Muscle of arm (tissue), 12 donors: ENCODE measurements around the gene CD8B. TPM values are rescaled to one million over a fixed set of nuclear protein-coding genes. Genes with fewer than 3 reads are reported as not detected.

Experiments used
- DNase-seq: peaks from one replicate; pipeline ENCODE4 v3.0.0-alpha.2; 2013
- polyA plus RNA-seq, 12 donors: library from polyadenylated mRNA; unstranded; fragments of 120-200 nt; gene quantifications; one replicate each; pipeline ENCODE4 v1.2.1, GENCODE V29; 2013; ENCODE audit not compliant: insufficient read length in 12 of 12

Gene CD8B
- polyA plus RNA-seq, 12 donors: 0.12 to 1.5 (median 0.40) TPM; not detected in 4

DNA sequence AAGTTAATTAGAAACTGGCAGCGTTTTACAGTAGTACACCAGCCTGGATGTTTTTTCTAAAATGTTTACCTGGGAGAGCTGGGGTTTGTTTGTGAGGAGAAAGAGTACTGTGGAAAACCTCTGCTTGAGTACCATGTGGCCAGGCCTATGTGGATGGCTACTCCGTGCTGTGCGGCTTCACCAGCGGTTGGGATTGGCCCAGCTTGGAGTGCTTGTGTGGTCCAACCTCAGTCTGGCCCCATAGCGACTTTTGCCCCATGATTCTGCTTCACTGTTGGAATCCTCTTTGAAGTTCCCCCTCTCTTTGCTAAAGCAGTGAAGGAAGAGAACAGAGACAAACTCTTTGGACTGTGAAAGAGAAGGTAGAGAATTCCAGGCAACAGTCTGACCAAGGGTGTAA is 86.8 kb downstream of the CD8B start:
- DNase-seq: no peak

- DNase-seq: no peak
Observed at GRCh38 chr2:86772611-86773010, 89.1 kb downstream of the CD8B start.

DNA sequence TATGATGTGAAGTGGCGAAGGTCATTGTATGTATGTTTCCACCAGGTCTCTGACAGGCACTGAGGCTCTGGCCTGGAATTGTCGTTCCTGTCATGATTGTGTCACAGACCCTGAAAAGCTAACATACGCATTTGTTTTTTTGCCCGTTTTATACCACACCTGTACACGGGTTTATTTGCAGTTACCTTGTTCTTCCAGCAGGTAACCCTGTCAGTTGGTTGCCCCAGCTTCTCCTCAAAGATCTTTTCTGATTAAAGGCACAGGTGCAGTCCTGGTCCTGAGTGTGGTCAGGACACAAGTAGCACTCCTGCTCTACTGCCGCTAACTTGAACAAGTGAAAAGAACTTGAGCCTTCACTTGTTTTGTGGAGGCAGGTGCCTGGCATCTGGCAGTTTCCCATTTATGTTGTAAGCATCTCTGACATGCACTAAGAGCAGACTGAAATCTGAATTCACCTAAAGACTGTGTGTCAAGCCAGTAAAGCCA is 90.8 kb downstream of the CD8B start:
- DNase-seq: no peak

- DNase-seq: no peak
Observed at GRCh38 chr2:86769838-86770237, 91.8 kb downstream of the CD8B start.

DNA sequence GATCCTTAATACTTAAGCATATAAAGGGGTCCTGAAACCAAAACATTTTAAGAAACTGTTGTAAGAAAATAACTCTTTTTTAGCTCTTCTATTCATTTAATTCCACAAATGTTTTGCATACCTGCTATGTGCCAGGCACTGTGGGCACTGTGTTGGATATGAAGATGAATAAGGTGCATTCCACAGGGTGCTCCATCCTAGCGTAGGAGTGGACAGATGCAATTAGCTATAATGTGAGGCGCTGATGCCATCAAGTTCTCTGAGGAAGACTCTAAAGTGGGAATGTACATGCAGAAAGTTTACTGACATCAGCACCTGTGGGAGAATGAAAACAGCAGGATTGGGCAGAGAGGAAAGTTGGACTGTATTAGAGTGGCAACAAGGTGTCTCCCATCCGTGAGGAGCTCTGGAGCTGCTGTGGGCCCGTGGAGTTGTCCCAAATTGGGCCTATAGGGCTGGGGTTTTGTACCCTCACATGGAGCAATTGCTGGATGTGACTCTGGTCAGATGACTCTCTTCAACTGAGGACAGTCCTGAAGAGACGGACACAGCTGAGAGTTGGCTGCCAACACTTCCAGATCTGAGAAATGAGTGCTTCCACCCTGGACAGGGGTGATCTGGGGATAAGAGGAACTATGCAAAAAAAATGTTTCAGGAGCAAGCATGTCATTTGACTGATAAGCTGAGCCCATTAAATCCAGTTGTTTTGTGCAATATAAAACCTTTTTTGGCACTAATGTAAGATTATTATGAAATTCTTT is 93.3 kb downstream of the CD8B start:
- DNase-seq: no peak

Other genes with a start within 250 kb of the CD8B start
- 10 to 100 TPM in 11 of 12 donors, not detected in 1; 25.4 to 40.9 (median 34.2) TPM for gene RNF103, start 238.0 kb downstream of the CD8B start, polyA plus RNA-seq
- gene RMND5A, start 141.6 kb downstream of the CD8B start, polyA plus RNA-seq: 100 to 1,000 TPM in 1 of 12 donors, 10 to 100 TPM in 11; 33.9 to 396 (median 39.5) TPM
- 1 to 10 TPM in 1 of 12 donors, under 1 TPM in 9, not detected in 2; 0.19 to 1.6 (median 0.27) TPM for gene CD8A, start 71.0 kb downstream of the CD8B start, polyA plus RNA-seq
- 1 to 10 TPM in 9 of 12 donors, under 1 TPM in 2, not detected in 1; 0.74 to 5.9 (median 1.7) TPM for gene RGPD1, start 80.2 kb upstream of the CD8B start, polyA plus RNA-seq
- 1 to 10 TPM in 10 of 12 donors, not detected in 2; 1.1 to 9.3 (median 6.8) TPM for gene PLGLB1, start 160.0 kb upstream of the CD8B start, polyA plus RNA-seq